OCI-LY1 (cell line): ENCODE measurements around the gene DIP2C.
A peak's percentile ranks its signal among the peaks of the same experiment; 100 is the strongest.

ENCODE experiments used
- H2AFZ ChIP-seq: fragments of 200-600 bp; sonication (generic), shearing (Covaris generic); 2 replicates; pipeline ENCODE4 v1.6.0; 2014; ENCODE audit warnings: antibody characterized with exemption, mild to moderate bottlenecking, low read length
- H3F3A ChIP-seq: fragments of 200-600 bp; sonication (generic), shearing (Covaris generic); 2 replicates; pipeline ENCODE4 v1.6.0; 2014; ENCODE audit warnings: mild to moderate bottlenecking, antibody characterized with exemption, low read length, moderate library complexity; ENCODE audit not compliant: insufficient read depth
- H3K27ac ChIP-seq: fragments of 200-600 bp; sonication (generic); 2 replicates; pipeline ENCODE4 v1.5.1; 2014; ENCODE audit warnings: low read length, mixed run types, mild to moderate bottlenecking, low read depth; ENCODE audit not compliant: poor library complexity, severe bottlenecking
- H3K27me3 ChIP-seq: fragments of 200-600 bp; sonication (generic); 2 replicates; pipeline ENCODE4 v1.6.0; 2014; ENCODE audit warnings: antibody characterized with exemption, mild to moderate bottlenecking, low read length, moderate library complexity; ENCODE audit not compliant: insufficient read depth
- H3K36me3 ChIP-seq: fragments of 200-600 bp; sonication (generic); 2 replicates; pipeline ENCODE4 v1.6.1; 2014; ENCODE audit warnings: mild to moderate bottlenecking, antibody characterized with exemption, low read length, moderate library complexity, mixed read lengths; ENCODE audit not compliant: insufficient read depth
- H3K4me1 ChIP-seq: fragments of 200-600 bp; sonication (generic); 2 replicates; pipeline ENCODE4 v1.5.1; 2014; ENCODE audit warnings: mild to moderate bottlenecking, low read length, moderate library complexity; ENCODE audit not compliant: insufficient read depth, severe bottlenecking
- H3K4me2 ChIP-seq: fragments of 200-600 bp; sonication (generic), shearing (Covaris generic); 2 replicates; pipeline ENCODE4 v1.6.1; 2014; ENCODE audit warnings: low read length
- H3K4me3 ChIP-seq: fragments of 200-600 bp; sonication (generic); 2 replicates; pipeline ENCODE4 v1.5.1; 2014; ENCODE audit warnings: low read length, low read depth, mild to moderate bottlenecking, mixed read lengths; ENCODE audit not compliant: poor library complexity, severe bottlenecking
- H3K79me2 ChIP-seq: fragments of 200-600 bp; shearing (Covaris generic); 2 replicates; pipeline ENCODE4 v1.6.1; 2016; ENCODE audit warnings: mixed run types, low read length, mixed read lengths; ENCODE audit not compliant: insufficient read depth
- H3K9ac ChIP-seq: fragments of 200-600 bp; sonication (generic), shearing (Covaris generic); 2 replicates; pipeline ENCODE4 v1.6.1; 2014; ENCODE audit warnings: mild to moderate bottlenecking, low read length, mixed read lengths
- H3K9me2 ChIP-seq: fragments of 200-600 bp; sonication (generic), shearing (Covaris generic); 2 replicates; pipeline ENCODE4 v1.6.1; 2014; ENCODE audit warnings: low read depth, mild to moderate bottlenecking, low read length, mixed read lengths
- H3K9me3 ChIP-seq: fragments of 200-600 bp; shearing (Covaris generic); 2 replicates; pipeline ENCODE4 v1.6.1; 2014; ENCODE audit warnings: low read length, mixed read lengths
- H4K20me1 ChIP-seq: fragments of 200-600 bp; sonication (generic), shearing (Covaris generic); 2 replicates; pipeline ENCODE4 v1.6.0; 2016; ENCODE audit warnings: mild to moderate bottlenecking, low read length; ENCODE audit not compliant: insufficient read depth
- CTCF ChIP-seq: fragments of 200-600 bp; sonication (generic), shearing (Covaris generic); IDR thresholded peaks from 2 replicates; pipeline ENCODE4 v1.5.1; 2017; ENCODE audit warnings: mild to moderate bottlenecking, antibody characterized with exemption, low read length, moderate library complexity, mixed read lengths
- EZH2 ChIP-seq: fragments of 200-600 bp; sonication (generic), shearing (Covaris generic); IDR thresholded peaks from 2 replicates; pipeline ENCODE4 v1.8.0; 2017; ENCODE audit warnings: borderline replicate concordance, mixed run types, mild to moderate bottlenecking, antibody characterized with exemption, low read length, moderate library complexity, mixed read lengths

DIP2C gene

GRCh38 chr10:398954-399353 lies 290.5 kb downstream of the DIP2C start:
- no peak overlapping the region for H3K4me2 ChIP-seq
- no peaks in the 10 kb centered on the region for H3K79me2 ChIP-seq
- H3K4me3 ChIP-seq, result no peak overlapping the region
- peak overlapping the region; percentile 59 for H3K27ac ChIP-seq
- no peak; the same call in 1 of the 2 replicates for TF ChIP-seq CTCF
- no peak for TF ChIP-seq EZH2
- H2AFZ ChIP-seq, result no peak overlapping the region
- no peak overlapping the region for H3K9ac ChIP-seq
- no peaks in the 10 kb centered on the region for H3K9me3 ChIP-seq
- no peaks in the 10 kb centered on the region for H3F3A ChIP-seq
- no peaks in the 10 kb centered on the region for H4K20me1 ChIP-seq
- no peaks in the 10 kb centered on the region for H3K27me3 ChIP-seq
- peaks cover 43% of the 10 kb centered on the region for H3K36me3 ChIP-seq
- H3K9me2 ChIP-seq, result no peaks in the 10 kb centered on the region
- H3K4me1 ChIP-seq, result peaks cover 64% of the 10 kb centered on the region

- TF ChIP-seq CTCF (no peak; the same call in 1 of the 2 replicates), EZH2 (no peak)
- H3K9me3 ChIP-seq, result no peaks in the 10 kb centered on the region
- H3K79me2 ChIP-seq, result no peaks in the 10 kb centered on the region
These were observed 292.0 kb downstream of the DIP2C start for GRCh38 chr10:397321-398068.

GRCh38 chr10:396535-397220 lies 292.8 kb downstream of the DIP2C start:
- Histone ChIP-seq H3K9me3 (no peaks in the 10 kb centered on the region), H3K27me3 (no peaks in the 10 kb centered on the region), H3K27ac (peak overlapping the region; percentile 95), H3K79me2 (no peaks in the 10 kb centered on the region), H3K4me2 (peak overlapping the region; percentile 53; the same call in 1 of the 2 replicates), H3K4me3 (no peak overlapping the region), H3K9ac (peak overlapping the region; percentile 31; the same call in 1 of the 2 replicates), H3K9me2 (no peaks in the 10 kb centered on the region), H3F3A (no peaks in the 10 kb centered on the region), H3K36me3 (peaks cover 59% of the 10 kb centered on the region; the same call in 1 of the 2 replicates), H4K20me1 (no peaks in the 10 kb centered on the region), H2AFZ (no peak overlapping the region), H3K4me1 (peaks cover 65% of the 10 kb centered on the region)
- TF ChIP-seq CTCF, result no peak
- no peak for TF ChIP-seq EZH2

More at GRCh38 chr10:397321-398068, 292.0 kb downstream of the DIP2C start:
- Histone ChIP-seq H3K4me1 (peaks cover 65% of the 10 kb centered on the region), H3K27me3 (no peaks in the 10 kb centered on the region), H3K9me2 (no peaks in the 10 kb centered on the region), H3K4me3 (peak overlapping the region; percentile 7), H4K20me1 (no peaks in the 10 kb centered on the region), H3K4me2 (peak overlapping the region; percentile 53), H3F3A (no peaks in the 10 kb centered on the region), H3K9ac (peak overlapping the region; percentile 53; the same call in 1 of the 2 replicates), H3K36me3 (peaks cover 51% of the 10 kb centered on the region; the same call in 1 of the 2 replicates), H2AFZ (no peak overlapping the region), H3K27ac (peak overlapping the region; percentile 95)
